GM12872 (cell line): ENCODE results near the gene TCAIM.

Source experiments
- TF ChIP-seq, protein P1 (sequence below): IDR thresholded peaks from 3 replicates; pipeline ENCODE4 v1.5.1; 2011; ENCODE audit warnings: low read depth, mild to moderate bottlenecking, low read length, moderate library complexity; ENCODE audit not compliant: insufficient read depth

The TCAIM gene

DNA sequence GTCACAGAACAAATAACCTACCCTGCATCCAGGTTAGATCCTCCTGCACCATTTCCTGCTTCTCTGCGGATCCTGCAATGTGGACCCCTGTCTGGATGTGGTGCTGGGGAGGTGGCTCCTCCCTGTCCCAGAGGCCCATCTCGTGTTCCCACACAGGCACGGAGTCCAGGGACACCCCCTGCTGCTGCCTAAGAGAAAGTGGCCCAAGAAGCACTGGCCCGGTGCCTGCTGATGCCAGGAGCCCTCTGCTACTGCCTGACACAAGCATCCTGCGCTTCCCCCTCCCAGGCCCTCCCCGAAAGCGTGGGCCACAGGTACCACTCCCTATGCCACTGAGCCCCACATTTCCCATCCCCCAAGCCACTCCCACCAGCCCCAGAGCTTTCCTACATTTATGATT lies 90.3 kb downstream of the TCAIM start:
- TF ChIP-seq, protein P1, sequence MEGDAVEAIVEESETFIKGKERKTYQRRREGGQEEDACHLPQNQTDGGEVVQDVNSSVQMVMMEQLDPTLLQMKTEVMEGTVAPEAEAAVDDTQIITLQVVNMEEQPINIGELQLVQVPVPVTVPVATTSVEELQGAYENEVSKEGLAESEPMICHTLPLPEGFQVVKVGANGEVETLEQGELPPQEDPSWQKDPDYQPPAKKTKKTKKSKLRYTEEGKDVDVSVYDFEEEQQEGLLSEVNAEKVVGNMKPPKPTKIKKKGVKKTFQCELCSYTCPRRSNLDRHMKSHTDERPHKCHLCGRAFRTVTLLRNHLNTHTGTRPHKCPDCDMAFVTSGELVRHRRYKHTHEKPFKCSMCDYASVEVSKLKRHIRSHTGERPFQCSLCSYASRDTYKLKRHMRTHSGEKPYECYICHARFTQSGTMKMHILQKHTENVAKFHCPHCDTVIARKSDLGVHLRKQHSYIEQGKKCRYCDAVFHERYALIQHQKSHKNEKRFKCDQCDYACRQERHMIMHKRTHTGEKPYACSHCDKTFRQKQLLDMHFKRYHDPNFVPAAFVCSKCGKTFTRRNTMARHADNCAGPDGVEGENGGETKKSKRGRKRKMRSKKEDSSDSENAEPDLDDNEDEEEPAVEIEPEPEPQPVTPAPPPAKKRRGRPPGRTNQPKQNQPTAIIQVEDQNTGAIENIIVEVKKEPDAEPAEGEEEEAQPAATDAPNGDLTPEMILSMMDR, result no peak

DNA sequence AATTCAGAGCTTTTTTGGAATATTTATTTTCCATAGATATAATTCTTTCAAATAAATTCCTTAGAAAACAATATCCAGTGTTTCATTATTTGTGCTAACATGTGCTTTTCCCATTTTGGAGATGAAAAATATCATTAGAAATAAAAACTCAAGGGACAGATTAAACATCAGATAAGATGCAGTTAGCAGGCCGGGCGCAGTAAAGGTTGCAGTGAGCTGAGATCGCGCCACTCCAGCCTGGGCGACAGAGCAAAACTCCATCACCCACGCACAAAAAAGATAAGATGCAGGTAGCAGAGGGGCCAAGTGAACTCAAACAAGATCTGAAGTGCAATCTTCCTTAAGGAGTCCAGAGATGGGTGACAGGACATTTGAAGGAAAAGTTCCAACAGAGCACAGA lies 90.9 kb downstream of the TCAIM start:
- TF ChIP-seq, protein P1, result no peak

DNA sequence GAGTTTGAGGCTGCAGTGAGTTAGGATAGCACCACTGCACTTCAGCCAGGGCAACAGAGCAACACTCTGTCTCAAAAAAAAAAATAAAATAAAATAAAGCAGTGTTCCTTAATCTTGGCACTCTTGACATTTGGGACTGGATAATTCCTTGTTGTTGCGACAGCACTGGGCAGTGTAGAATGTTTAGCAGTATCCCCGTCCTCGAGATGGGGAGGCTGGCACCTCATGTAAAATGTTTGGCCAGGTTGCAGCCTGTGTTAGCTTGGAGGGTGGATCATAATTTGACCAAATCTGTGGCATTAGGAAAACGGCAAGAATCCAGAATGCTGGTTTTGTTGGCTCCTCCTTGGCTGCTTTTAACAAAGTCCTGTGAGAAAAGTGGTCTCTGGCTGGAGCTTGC lies 91.9 kb downstream of the TCAIM start:
- TF ChIP-seq, protein P1, result no peak

DNA sequence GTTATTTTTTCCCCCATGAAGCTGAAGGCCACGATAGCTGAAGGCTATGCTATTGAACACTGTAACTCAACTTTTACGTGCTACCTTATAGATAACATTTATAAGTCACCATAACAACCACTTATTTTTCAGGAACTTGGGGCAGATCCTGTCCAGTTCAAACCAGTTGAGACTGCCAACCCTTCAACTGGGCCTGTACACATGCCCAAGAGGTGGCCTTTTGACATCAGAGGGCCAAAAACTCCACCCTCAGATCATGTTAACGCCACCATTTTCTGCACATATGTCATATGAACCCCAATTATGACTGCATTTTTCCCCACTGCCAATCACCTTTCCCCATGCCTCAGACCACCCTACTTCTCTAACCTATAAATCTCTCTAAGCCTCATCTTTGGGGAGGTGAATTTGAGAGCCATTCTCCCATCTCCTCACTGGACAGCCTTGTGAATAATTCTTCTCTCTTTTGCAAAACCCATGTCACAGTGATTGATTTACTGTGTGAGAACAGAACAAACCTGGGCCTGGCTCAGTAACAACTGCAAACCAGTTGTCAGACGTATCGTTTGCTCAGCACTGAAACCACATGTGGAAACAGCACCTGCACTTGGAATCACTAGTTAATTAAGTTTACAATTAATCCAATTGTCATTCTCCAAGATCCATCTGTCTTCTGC lies 96.4 kb downstream of the TCAIM start:
- TF ChIP-seq, protein P1, result no peak

DNA sequence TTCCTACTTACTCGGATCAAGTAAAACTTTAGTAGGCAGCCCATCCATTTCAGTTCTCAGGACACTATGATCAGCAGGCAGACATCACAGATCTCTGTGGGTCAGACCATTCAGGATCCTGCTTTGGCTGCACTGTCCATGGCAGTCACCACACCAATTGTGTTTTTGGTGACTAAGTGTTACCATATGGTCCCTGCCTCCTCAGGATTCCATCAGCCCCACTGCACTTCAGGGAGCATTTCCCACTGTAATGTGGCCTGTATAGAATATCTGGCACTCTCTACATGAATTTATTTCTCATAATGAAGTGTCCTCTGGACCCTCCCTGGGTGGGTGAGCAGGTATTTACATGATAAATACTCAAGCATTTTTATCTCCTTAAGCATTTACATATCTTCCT lies 97.6 kb downstream of the TCAIM start:
- TF ChIP-seq, protein P1, result no peak

DNA sequence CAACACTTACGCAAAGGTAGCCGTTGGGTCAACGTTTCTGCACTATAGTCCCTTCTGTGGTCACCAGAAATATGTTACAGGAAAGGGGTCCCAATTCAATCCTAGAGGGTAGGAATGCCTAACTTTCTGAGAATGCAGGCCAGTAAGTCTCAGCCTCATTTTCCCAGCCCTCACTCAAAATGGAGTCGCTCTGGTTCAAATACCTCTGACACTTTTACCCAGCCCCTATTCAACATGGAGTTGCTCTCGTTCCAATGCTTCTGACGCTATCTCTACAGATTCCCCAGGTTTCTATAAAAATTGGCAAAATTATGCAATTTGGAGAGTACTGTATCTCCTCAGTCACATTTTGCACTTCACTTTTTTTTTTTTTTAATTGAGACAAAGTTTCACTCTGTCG lies 99.2 kb downstream of the TCAIM start:
- TF ChIP-seq, protein P1, result no peak

DNA sequence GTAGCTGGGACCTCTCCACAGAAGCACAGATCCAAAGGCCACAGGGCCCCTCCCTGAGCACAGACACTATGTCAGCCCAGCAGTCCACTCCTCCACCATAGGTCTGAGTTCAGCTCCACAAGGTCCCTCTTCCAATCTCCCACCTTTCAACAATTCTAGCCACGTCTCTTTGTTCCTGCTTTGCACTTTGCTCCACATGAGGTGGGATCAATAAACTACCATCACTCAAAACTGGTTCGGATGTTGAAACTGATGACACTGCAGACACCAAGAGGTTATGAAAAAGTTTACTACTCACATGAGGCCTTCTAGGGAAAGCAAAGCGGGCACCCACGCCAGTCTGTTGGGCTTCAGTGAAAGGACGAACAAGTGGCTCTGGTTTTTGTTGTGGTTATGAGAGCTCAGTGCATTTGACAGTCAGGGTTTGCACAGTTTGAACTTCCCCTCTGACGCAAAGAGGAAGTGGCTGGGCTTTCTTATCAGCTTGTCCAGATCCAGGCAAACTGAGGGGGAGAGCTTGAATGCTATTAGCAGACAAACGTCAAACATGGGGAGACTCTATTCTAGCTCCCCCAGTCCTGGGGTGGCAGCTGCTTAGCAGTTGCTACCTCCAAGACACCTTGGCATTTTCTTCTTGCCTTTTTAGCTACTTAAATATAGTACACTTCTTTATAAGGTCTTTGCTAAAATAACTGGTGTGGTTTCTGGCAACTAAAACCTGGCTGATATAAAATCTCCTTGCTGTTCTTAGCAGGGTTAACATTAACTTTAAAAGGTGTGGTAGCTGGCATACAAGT lies 101.1 kb downstream of the TCAIM start:
- TF ChIP-seq, protein P1, result no peak
